Panc1 (cell line): ENCODE measurements around the gene NSD2. TPM values are rescaled to one million over a fixed set of nuclear protein-coding genes. Genes with fewer than 3 reads are reported as not detected.

Experiments used
- ATAC-seq: fragments of 200-7000 bp; cut with Tn5 transposase; 2 replicates; pipeline ENCODE4 v1.9.1; 2020; ENCODE audit warnings: mild to moderate bottlenecking, moderate library complexity
- BruUV-seq: library from RNA; stranded (reverse); fragments of 400-500 nt; replicated peaks from 2 replicates; lab custom pipeline; 2021; lab: Mats Ljungman, UMichigan
- CTCF ChIA-PET: fragments of 300-600 bp; sonication (Branson Sonifier 250); formaldehyde crosslinking; loops from one replicate; lab custom pipeline; 2022; ENCODE audit warnings: antibody characterized with exemption; lab: Charles Lee
- POLR2A ChIA-PET: fragments of 300-600 bp; sonication (Branson Sonifier 250); formaldehyde crosslinking; loops from one replicate; lab custom pipeline; 2022; ENCODE audit warnings: antibody characterized with exemption; lab: Charles Lee
- DNase-seq: peaks from one replicate; pipeline ENCODE4 v3.0.0-alpha.2; 2010; ENCODE audit warnings: low read depth, low spot score
- H3K27ac ChIP-seq: 2 replicates; pipeline ENCODE4 v1.5.1; 2011; ENCODE audit warnings: mild to moderate bottlenecking, low read length, inconsistent platforms
- H3K27me3 ChIP-seq: fragments of 200-500 bp; sonication (Bioruptor generic); 2 replicates; pipeline ENCODE4 v1.6.0; 2014; ENCODE audit warnings: low read length, inconsistent platforms; ENCODE audit not compliant: control insufficient read depth, insufficient read depth
- H3K36me3 ChIP-seq: fragments of 200-500 bp; sonication (Bioruptor generic); 2 replicates; pipeline ENCODE4 v1.5.1; 2014; ENCODE audit warnings: inconsistent platforms, mild to moderate bottlenecking, low read length, moderate library complexity; ENCODE audit not compliant: control insufficient read depth, insufficient read depth
- H3K4me1 ChIP-seq: 2 replicates; pipeline ENCODE4 v1.5.1; 2011; ENCODE audit warnings: inconsistent platforms, mild to moderate bottlenecking, low read length, moderate library complexity; ENCODE audit not compliant: control insufficient read depth, insufficient read depth
- H3K4me3 ChIP-seq, 2 experiments: 2 replicates each; pipeline ENCODE4 v1.5.1; 2011 to 2012; ENCODE audit warnings: low read depth in 2 of 2, low read length in 2 of 2, mild to moderate bottlenecking in 2 of 2, inconsistent platforms in 1 of 2, moderate library complexity in 1 of 2
- H3K9me3 ChIP-seq: fragments of 200-500 bp; sonication (Bioruptor generic); 2 replicates; pipeline ENCODE4 v1.5.1; 2014; ENCODE audit warnings: low read depth, mild to moderate bottlenecking, inconsistent platforms, low read length, moderate library complexity; ENCODE audit not compliant: control insufficient read depth, insufficient read depth
- CTCF ChIP-seq: fragments of 450-650 bp; IDR thresholded peaks from 2 replicates; pipeline ENCODE4 v1.5.1; 2017; ENCODE audit warnings: mild to moderate bottlenecking
- SIN3A ChIP-seq: IDR thresholded peaks from 2 replicates; pipeline ENCODE4 v1.6.1; 2012; ENCODE audit warnings: low read depth, mild to moderate bottlenecking, low read length, moderate library complexity, borderline replicate concordance; ENCODE audit not compliant: insufficient read depth
- TCF7L2 ChIP-seq: IDR thresholded peaks from 2 replicates; pipeline ENCODE4 v1.6.1; 2011; ENCODE audit warnings: mild to moderate bottlenecking, low read depth, low read length, inconsistent platforms
- in situ Hi-C: cut with HindIII; loops from 2 replicates; pipeline ENCODE4 v1.10.0; 2016; ENCODE audit warnings: low sequenced_read_pairs, low pct_unique_long_range_greater_than_20kb
- intact Hi-C: fragments of 100-400 bp; cut with micrococcal nuclease; formaldehyde crosslinking; loops from one replicate; pipeline ENCODE4 v1.10.0; 2022; ENCODE audit not compliant: unreplicated experiment
- total RNA-seq: library from RNA; stranded (reverse); gene quantifications from one replicate; pipeline ENCODE4 v1.2.1, GENCODE V29; 2021; ENCODE audit not compliant: unreplicated experiment
- TF ChIP-seq, protein P1 (sequence below), 2 experiments: IDR thresholded peaks; 2 replicates each; pipeline ENCODE4 v1.6.1; 2011 to 2012; ENCODE audit warnings: low read depth in 2 of 2, control low read depth in 1 of 2, low read length in 1 of 2, mild to moderate bottlenecking in 1 of 2, moderate library complexity in 1 of 2; ENCODE audit not compliant: insufficient read depth in 1 of 2

The NSD2 gene
- total RNA-seq, 1 experiment from 2014 or later: 116 TPM

GRCh38 chr4:1898681-1899080 lies 27.5 kb downstream of the NSD2 start:
- ATAC-seq: peak; percentile 36; the same call in 1 of the 2 replicates
- peaks cover 10% of the 10 kb centered on the region; the same call in 1 of the 2 replicates for H3K4me1 ChIP-seq
- H3K27me3 ChIP-seq: no peaks in the 10 kb centered on the region
- BruUV-seq: no TSS peak
- intact Hi-C loops: no loop called here
- in situ Hi-C loops: no loop called here
- H3K27ac ChIP-seq: peak overlapping the region; percentile 21; the same call in 1 of the 2 replicates
- DNase-seq: no peak
- H3K36me3 ChIP-seq: no peaks in the 10 kb centered on the region
- ChIA-PET CTCF (no interaction called here), POLR2A (no interaction called here)
- no peaks in the 10 kb centered on the region for H3K9me3 ChIP-seq
- TF ChIP-seq TCF7L2: no peak
- TF ChIP-seq, protein P1, sequence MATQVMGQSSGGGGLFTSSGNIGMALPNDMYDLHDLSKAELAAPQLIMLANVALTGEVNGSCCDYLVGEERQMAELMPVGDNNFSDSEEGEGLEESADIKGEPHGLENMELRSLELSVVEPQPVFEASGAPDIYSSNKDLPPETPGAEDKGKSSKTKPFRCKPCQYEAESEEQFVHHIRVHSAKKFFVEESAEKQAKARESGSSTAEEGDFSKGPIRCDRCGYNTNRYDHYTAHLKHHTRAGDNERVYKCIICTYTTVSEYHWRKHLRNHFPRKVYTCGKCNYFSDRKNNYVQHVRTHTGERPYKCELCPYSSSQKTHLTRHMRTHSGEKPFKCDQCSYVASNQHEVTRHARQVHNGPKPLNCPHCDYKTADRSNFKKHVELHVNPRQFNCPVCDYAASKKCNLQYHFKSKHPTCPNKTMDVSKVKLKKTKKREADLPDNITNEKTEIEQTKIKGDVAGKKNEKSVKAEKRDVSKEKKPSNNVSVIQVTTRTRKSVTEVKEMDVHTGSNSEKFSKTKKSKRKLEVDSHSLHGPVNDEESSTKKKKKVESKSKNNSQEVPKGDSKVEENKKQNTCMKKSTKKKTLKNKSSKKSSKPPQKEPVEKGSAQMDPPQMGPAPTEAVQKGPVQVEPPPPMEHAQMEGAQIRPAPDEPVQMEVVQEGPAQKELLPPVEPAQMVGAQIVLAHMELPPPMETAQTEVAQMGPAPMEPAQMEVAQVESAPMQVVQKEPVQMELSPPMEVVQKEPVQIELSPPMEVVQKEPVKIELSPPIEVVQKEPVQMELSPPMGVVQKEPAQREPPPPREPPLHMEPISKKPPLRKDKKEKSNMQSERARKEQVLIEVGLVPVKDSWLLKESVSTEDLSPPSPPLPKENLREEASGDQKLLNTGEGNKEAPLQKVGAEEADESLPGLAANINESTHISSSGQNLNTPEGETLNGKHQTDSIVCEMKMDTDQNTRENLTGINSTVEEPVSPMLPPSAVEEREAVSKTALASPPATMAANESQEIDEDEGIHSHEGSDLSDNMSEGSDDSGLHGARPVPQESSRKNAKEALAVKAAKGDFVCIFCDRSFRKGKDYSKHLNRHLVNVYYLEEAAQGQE (IDR thresholded peaks at IDR 0.05; ENCODE audit: insufficient read depth in 1 of 2, low read depth in 2 of 2, low read length in 1 of 2): no peak
- H3K4me3 ChIP-seq: no peak overlapping the region

DNA sequence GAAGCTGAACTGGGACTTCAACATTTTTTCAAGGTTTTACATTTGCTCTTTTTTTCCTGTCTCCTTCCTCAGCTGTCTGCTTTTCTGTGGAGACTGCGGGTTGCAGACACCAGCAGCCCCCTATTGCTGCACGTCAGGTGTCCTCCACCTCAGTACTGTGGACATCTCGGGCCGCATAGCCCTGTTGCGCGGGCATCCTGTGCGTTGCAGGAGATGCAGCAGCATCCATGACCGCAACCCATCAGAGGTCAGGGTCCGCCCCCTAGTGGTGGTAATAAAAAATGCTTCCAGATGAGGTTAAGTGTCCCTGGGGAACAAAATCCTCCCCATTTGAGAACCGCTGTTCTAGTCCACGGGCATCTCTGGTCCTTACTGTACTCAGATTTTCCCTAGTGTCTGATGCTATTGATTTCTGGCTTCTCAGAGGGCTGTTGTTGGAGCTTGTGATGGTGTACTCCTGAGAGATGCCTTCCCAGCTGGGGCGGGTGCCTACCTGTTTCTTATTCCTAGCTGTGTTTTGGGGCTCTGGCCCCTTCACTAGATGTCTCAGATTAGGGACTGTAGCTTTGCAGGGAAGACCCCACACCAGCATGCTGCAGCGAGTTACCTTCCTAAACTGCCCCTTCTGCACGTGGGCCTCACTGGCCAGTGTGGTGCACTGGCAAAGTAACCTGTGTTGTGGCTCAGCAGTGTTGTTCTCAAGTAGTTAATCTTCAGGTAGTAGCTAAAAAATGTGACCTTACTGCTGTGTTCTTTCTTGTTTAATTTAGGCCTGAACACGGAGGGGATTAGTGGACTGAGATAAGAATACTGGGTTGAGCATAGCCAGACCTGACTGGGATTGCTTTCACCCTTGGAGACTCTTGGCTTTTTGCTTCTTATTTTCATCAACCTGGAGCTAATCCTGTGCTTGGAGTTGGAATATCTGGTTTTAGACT lies 28.2 kb downstream of the NSD2 start:
- peak; percentile 91 for ATAC-seq
- peak; percentile 85 for TF ChIP-seq CTCF
- TF ChIP-seq SIN3A: no peak
- TF ChIP-seq, protein P1 (IDR thresholded peaks at IDR 0.05; ENCODE audit: insufficient read depth in 1 of 2, low read depth in 2 of 2, low read length in 1 of 2): no peak
- CTCF ChIA-PET: interaction anchor here (0.6 kb wide), 1 partner anchor 33 kb away, joined by 7 read pairs; no protein-coding TSS in a partner anchor
- POLR2A ChIA-PET: no interaction called here
- Histone ChIP-seq H3K4me1 (peaks cover 10% of the 10 kb centered on the region; the same call in 1 of the 2 replicates), H3K36me3 (peaks cover 2% of the 10 kb centered on the region; the same call in 1 of the 2 replicates), H3K27me3 (no peaks in the 10 kb centered on the region), H3K27ac (no peak overlapping the region; the same call in 1 of the 2 replicates), H3K4me3 (no peak overlapping the region), H3K9me3 (no peaks in the 10 kb centered on the region)
- no TSS peak for BruUV-seq
- in situ Hi-C loops: no loop called here
- intact Hi-C loops: no loop called here
- peak; percentile 41 for DNase-seq
